ENCODE results near the gene BCCIP.

- TF ChIP-seq CTCF (conservative IDR thresholded peaks at IDR 0.05) (no peak), ZFX (IDR thresholded peaks at IDR 0.05) (no peak)
Measured at GRCh38 chr10:125797424-125797823, 25.9 kb upstream of the BCCIP start.
